Muscle layer of duodenum (tissue), 2 donors: ENCODE data around the gene DNAI2.

Source experiments
- H3K27ac ChIP-seq: one replicate; pipeline ENCODE4 v1.7.0; 2013; ENCODE audit warnings: mild to moderate bottlenecking, low read length
- H3K27me3 ChIP-seq: one replicate; pipeline ENCODE4 v1.7.0; 2013; ENCODE audit warnings: low read depth, mild to moderate bottlenecking, control low read depth, low read length
- H3K36me3 ChIP-seq, 2 donors: one replicate each; pipeline ENCODE4 v1.7.0; 2013; ENCODE audit warnings: low read length in 2 of 2, control low read depth in 1 of 2, mild to moderate bottlenecking in 1 of 2; ENCODE audit not compliant: insufficient read depth in 2 of 2, control insufficient read depth in 1 of 2
- H3K4me1 ChIP-seq, 2 donors: one replicate each; pipeline ENCODE4 v1.7.0; 2013; ENCODE audit warnings: low read length in 2 of 2, mild to moderate bottlenecking in 2 of 2, control low read depth in 1 of 2, moderate library complexity in 1 of 2; ENCODE audit not compliant: insufficient read depth in 2 of 2, control insufficient read depth in 1 of 2
- H3K4me3 ChIP-seq, 2 donors: one replicate each; pipeline ENCODE4 v1.7.0; 2013; ENCODE audit warnings: low read length in 2 of 2, low read depth in 1 of 2, mild to moderate bottlenecking in 1 of 2
- H3K9me3 ChIP-seq, 2 donors: one replicate each; pipeline ENCODE4 v1.7.0; 2013; ENCODE audit warnings: low read length in 2 of 2, control low read depth in 1 of 2, mild to moderate bottlenecking in 1 of 2; ENCODE audit not compliant: control insufficient read depth in 1 of 2
- donor health status: healthy.

Gene DNAI2, protein sequence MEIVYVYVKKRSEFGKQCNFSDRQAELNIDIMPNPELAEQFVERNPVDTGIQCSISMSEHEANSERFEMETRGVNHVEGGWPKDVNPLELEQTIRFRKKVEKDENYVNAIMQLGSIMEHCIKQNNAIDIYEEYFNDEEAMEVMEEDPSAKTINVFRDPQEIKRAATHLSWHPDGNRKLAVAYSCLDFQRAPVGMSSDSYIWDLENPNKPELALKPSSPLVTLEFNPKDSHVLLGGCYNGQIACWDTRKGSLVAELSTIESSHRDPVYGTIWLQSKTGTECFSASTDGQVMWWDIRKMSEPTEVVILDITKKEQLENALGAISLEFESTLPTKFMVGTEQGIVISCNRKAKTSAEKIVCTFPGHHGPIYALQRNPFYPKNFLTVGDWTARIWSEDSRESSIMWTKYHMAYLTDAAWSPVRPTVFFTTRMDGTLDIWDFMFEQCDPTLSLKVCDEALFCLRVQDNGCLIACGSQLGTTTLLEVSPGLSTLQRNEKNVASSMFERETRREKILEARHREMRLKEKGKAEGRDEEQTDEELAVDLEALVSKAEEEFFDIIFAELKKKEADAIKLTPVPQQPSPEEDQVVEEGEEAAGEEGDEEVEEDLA

DNA sequence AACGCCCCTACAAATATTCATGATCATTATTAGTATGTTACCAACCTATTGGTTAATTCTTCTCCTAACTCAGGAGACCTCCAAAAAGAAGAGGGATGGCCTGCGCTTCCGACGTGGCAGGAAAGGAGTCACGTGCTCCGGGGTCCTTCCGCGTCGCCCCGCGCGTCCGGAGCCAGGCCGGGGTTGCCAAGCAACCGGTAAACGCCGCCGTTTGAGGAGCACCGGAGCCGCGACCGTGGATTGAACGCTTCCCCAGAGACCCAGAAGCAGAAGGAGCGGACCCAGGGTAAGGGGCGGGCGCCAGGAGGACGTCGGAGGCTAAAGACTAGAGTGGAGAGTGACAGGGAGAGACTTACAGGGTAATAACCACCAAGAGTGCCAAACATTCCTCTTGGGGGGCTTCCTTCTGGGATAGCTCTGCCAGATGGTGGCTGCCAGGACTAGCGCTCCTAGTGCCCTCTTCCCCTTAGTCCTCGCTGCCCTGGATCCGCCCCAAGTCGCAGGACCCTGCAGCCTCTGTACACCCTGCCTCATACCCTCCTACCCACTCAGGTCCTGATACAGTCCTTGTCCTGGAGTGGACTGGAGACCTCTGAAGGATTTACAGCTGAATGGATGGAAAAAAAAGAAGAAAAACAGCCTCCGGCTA is at the start of gene DNAI2:
DNAI2 (plus strand) TSS at position 175 of the 649 bp plus-strand sequence. CDS start 7,584 bp downstream, outside the sequence.
- Histone ChIP-seq H3K4me3 (no peak within 1 kb of the TSS), H3K9me3 (no peaks in the 10 kb centered on the region), H3K27ac (no peak within 1 kb of the TSS), H3K4me1 (peaks cover 0 to 31% of the 10 kb centered on the region in 2 donors), H3K36me3 (no peaks in the 10 kb centered on the region), H3K27me3 (no peaks in the 10 kb centered on the region)

DNA sequence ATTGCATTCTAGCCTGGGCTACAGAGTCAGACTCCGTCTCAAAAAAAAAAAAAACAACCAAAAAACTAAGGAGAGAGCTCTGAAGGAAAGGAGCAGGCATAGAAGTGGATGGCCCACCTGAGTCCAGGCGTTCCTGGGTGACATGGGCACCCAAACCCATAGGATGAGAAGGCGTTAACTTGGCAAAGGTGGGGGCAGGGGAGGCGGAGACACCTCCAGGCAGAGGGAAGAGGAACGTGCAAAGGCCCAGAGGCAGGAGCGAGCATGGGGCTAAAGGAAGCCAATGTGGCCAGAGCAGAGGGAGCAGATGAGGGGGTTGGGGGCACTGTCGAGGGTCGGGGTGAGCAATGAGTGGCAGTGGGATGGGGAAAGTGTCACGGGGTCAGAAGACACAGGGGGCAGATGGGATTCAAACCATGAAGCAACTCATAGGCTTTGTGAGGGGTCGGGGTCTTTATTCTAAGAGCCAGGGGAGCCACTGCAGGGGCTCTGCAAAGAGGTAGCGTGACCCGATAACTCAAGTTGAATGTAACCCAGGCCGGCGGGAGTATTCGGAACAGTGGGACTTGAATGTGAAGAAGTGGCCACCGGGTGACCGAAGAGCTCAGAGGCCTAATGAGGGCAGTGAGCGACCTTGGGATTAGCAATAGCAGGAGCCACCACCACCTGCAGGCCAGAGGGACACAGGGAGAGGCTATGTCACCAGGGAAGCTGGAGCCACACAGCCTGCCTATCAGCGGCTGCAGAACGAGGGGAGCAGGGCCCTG is 48.9 kb upstream of the DNAI2 start:
- Histone ChIP-seq H3K9me3 (no peaks in the 10 kb centered on the region), H3K36me3 (peaks cover 0 to 12% of the 10 kb centered on the region in 2 donors), H3K4me1 (no peaks in the 10 kb centered on the region), H3K27me3 (no peaks in the 10 kb centered on the region), H3K4me3 (no peak overlapping the region), H3K27ac (no peak overlapping the region)

DNA sequence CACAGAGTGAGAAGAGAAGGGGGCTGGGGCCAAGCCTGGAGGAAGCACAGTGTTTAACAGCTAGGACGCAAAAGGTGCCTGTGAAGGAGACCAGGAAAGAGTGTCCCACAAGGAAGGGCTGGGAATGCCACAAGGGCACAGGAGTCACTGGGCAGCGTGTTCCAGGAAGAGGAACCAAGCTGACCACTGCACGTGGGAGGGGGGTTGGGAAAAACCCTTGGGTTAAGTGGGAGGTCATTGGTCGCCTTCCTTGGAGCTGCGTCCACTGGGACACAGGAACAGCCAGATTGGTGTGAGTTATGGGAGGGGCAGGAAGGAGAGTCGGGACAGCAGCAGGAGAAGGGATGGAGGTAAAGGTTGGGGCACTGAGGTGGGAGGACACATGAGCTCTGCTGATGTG is 47.8 kb upstream of the DNAI2 start:
- no peaks in the 10 kb centered on the region for H3K4me1 ChIP-seq
- H3K27ac ChIP-seq, result no peak overlapping the region
- H3K4me3 ChIP-seq, result no peak overlapping the region
- peaks cover 0 to 19% of the 10 kb centered on the region in 2 donors for H3K36me3 ChIP-seq
- H3K27me3 ChIP-seq, result no peaks in the 10 kb centered on the region
- H3K9me3 ChIP-seq, result no peaks in the 10 kb centered on the region

DNA sequence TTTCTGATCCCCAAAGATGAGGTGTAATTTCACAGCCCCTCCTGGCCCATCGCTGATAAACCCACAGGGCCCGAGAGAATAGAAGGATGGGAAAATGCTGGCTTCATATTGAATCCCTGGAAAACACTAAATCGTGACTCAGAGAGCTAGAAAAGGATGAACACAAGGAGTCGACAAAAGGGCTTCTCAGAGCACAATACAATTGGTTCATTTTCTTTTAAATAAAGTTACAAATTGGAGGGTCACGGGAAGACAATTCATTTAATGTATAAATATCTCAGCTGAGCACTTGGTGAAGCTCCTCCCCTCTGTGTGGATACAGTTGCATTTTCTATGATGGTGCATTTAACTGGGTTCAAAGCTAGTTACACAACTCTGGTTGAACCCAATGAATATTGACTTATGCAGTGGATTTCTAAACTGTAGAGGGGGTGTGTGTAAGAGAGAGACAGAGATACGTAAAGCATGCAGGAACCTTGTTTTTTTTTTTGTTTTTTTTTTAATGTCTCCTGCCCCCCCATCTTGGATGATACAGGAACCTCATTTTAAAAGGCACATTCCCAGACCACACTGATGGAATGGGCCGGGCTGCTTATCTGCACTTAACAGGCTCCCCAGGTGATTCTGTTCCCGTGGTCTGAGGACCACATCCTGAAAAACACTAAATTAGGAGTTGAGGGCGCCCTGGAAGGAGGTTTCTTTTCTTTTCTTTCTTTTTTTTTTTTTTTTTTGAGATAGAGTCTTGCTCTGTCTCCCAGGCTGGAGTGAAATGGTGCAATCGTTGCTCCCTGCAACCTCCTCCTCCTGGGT is 46.6 kb upstream of the DNAI2 start:
- no peaks in the 10 kb centered on the region for H3K4me1 ChIP-seq
- no peaks in the 10 kb centered on the region for H3K9me3 ChIP-seq
- no peak overlapping the region for H3K27ac ChIP-seq
- H3K36me3 ChIP-seq, result peaks cover 0 to 15% of the 10 kb centered on the region in 2 donors
- H3K27me3 ChIP-seq, result no peaks in the 10 kb centered on the region
- no peak overlapping the region for H3K4me3 ChIP-seq

DNA sequence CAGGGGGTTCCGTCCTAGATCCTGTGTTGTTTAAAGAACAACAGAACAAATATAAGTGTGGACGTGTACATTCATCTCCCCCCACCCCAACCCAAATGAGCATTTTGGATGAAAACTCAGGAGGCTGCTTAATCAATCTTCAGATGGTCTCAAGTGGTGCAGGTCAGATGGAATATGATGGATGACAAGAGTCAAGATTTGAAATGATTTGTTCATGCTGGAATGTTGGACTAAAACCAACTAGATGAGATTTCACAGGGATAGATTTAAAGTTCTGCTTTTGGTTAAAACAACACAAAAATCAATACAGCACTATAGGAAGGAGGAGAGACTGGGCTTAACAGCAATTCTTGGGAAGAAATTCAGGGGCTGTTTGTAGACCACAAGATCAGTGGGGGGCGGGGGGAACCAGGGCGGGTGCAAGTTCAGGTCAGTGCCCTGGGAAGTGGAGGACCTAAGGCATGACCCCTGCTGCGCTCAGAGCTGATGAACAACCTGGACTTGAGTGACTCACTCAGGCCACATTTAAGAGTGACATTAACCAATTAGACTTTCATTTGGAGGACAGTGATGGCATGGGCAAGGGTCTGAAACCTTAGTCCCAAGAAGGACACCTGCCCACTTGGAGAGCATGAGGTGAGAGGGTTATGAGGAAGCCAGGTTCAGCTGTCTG is 45.6 kb upstream of the DNAI2 start:
- Histone ChIP-seq H3K4me3 (no peak overlapping the region), H3K9me3 (no peaks in the 10 kb centered on the region), H3K36me3 (peaks cover 0 to 12% of the 10 kb centered on the region in 2 donors), H3K27me3 (no peaks in the 10 kb centered on the region), H3K4me1 (no peaks in the 10 kb centered on the region), H3K27ac (no peak overlapping the region)

DNA sequence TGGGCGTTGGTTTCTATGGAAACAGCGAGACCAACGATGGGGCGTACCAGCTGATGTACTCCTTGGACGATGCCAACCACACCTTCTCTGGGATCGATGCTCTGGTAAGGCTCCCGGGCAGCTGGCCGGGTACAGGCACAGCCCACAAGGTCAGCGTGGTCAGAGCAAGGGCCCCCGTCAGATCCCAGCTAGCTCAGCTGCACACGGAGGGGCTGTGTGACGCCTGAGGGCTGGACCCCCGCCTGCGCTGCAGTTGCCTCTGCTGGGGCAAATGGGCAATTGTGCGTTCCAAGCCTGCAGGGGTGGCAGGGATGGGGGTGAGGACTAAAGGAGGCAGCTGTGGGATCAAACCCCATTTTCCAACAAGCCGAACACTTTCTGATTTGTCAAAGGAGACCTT is 43.1 kb upstream of the DNAI2 start:
- peaks cover 0 to 8% of the 10 kb centered on the region in 2 donors for H3K36me3 ChIP-seq

DNA sequence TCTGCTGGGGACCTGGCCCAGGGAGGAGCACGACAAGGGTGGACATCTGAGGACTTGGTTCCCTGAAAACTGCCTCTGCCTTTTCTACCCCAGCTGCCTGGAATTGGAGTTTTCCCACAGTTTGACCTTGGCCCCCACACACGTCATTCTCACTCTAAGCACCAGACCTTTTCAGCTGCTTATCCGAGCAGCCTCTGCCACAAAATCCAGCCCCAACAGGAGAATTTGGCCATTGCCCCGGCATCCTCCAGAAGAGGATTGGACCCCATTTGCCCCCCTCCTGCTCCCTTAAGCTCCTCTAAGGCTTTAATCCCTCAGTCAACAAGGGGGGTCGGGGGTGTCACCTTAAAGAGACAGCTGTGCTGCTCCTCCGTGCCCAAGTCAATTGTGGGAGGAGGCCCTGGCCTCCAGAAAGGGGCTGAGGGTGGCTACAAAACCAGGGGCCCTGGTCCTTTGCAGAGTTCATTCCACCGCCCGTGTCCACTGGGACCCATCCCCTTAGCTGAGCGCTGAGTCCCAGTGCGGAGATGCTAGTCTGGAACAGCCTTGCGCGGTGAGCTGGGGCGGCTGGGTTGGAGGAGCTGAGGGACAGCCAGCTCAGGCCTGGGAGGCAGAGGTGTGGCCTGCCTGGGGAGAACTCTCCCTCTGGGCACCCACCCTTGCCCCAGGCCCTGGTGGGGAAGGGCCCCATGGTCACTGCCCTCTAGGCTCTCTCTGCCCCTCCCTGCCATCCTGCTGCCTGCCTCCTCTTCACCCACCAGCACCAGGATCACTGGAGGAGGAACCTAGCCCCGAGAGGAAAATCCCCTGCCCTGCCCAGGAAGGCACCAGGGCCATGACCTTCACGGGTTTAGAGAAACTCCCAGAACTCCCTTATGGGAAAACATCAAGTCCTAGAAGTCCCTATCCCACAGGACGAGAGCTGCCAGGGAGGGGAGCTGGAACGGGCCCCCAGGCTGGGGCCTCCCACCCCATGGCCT is 41.8 kb upstream of the DNAI2 start:
- Histone ChIP-seq H3K27me3 (no peaks in the 10 kb centered on the region), H3K27ac (no peak overlapping the region), H3K4me3 (no peak overlapping the region), H3K9me3 (no peaks in the 10 kb centered on the region), H3K4me1 (peaks cover 0 to 7% of the 10 kb centered on the region in 2 donors), H3K36me3 (peaks cover 0 to 8% of the 10 kb centered on the region in 2 donors)

More for the DNA sequence above, 43.1 kb upstream of the DNAI2 start:
- Histone ChIP-seq H3K4me3 (no peak overlapping the region), H3K27ac (no peak overlapping the region), H3K9me3 (no peaks in the 10 kb centered on the region), H3K27me3 (no peaks in the 10 kb centered on the region), H3K4me1 (peaks cover 0 to 3% of the 10 kb centered on the region in 2 donors)

DNA sequence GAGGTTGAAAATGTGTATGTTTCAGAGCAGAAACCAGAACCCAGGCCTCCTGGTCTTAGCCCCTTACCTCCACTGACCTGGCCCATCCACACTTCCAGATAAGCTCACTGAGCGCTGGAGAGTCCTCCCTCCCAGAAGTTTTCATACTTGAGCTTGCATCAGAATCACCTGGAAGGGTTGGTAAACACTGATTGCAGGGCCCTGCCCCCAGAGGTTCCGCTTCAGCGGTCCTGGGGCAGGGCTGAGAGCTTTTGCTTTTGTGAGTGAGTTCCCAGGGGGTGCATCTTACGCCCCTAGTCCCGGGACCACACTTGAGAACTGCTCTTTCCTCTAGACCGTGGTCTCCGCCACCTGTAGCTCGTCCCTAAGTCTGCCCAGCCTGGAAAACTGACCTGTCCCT is 40.1 kb upstream of the DNAI2 start:
- H3K9me3 ChIP-seq, result no peaks in the 10 kb centered on the region
- H3K27ac ChIP-seq, result no peak overlapping the region
- peaks cover 0 to 8% of the 10 kb centered on the region in 2 donors for H3K36me3 ChIP-seq
- no peaks in the 10 kb centered on the region for H3K27me3 ChIP-seq
- H3K4me1 ChIP-seq, result peaks cover 0 to 7% of the 10 kb centered on the region in 2 donors
- no peak overlapping the region for H3K4me3 ChIP-seq

DNA sequence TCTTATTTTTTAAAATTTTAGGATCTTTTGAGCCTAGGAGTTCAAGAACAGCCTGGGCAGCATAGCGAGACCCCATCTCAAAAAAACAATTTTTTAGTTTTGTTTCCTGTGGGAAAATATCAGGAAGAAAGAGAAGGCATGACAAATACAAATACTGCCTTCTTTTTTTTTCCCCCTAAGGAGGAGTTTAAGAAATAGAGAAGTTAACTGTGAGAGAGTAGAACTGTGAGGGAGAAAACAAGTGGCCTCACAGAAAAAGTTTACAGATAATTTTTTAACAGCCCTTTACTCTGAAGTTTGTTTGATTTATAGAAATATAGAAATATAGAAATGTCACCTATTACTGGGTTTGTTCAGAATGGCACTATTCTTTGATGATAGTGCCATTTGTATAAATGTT is 39.5 kb upstream of the DNAI2 start:
- Histone ChIP-seq H3K9me3 (no peaks in the 10 kb centered on the region), H3K36me3 (peaks cover 0 to 8% of the 10 kb centered on the region in 2 donors), H3K4me3 (no peak overlapping the region), H3K27ac (peak overlapping the region; percentile 65), H3K27me3 (no peaks in the 10 kb centered on the region), H3K4me1 (peaks cover 0 to 7% of the 10 kb centered on the region in 2 donors)
